GM18858 (cell line): Measurements from ENCODE around the gene NOL3.

Experiments
- ATAC-seq: cut with Tn5 transposase; IDR thresholded peaks from one replicate; pipeline ENCODE4 v1.9.1; 2021; ENCODE audit not compliant: unreplicated experiment

The NOL3 gene

GRCh38 chr16:67188323-67188722 is 18.0 kb downstream of the NOL3 start:
- no peak for ATAC-seq

GRCh38 chr16:67188798-67189197 is 18.5 kb downstream of the NOL3 start:
- no peak for ATAC-seq

- no peak for ATAC-seq
These were observed 19.7 kb downstream of the NOL3 start, which contains the start of gene EXOC3L1 for GRCh38 chr16:67190041-67190440. EXOC3L1 (minus strand) TSS chr16:67190136; CDS start chr16:67189676, 460 bp downstream.

GRCh38 chr16:67190448-67191399 is 20.4 kb downstream of the NOL3 start:
- ATAC-seq: no peak

- no peak for ATAC-seq
These were observed 21.2 kb downstream of the NOL3 start for GRCh38 chr16:67191411-67191994.

GRCh38 chr16:67191995-67192681 is 21.8 kb downstream of the NOL3 start, which contains the start of gene E2F4:
E2F4 (plus strand) TSS chr16:67192155; CDS start chr16:67192228, 73 bp downstream.
- peak; percentile 71 for ATAC-seq

GRCh38 chr16:67192781-67193361 is 22.5 kb downstream of the NOL3 start:
- no peak for ATAC-seq

GRCh38 chr16:67193536-67193935 is 23.2 kb downstream of the NOL3 start:
- ATAC-seq: no peak

- no peak for ATAC-seq
These were observed 23.9 kb downstream of the NOL3 start for GRCh38 chr16:67194260-67194659.

- ATAC-seq: no peak
These were observed 25.3 kb downstream of the NOL3 start for GRCh38 chr16:67195676-67196075.

GRCh38 chr16:67196881-67197280 is 26.5 kb downstream of the NOL3 start:
- no peak for ATAC-seq

GRCh38 chr16:67197704-67198103 is 27.4 kb downstream of the NOL3 start:
- no peak for ATAC-seq

GRCh38 chr16:67198238-67198734 is 27.9 kb downstream of the NOL3 start:
- no peak for ATAC-seq

- no peak for ATAC-seq
These were observed 28.9 kb downstream of the NOL3 start, which contains the start of gene ELMO3 for GRCh38 chr16:67199011-67199807. ELMO3 (plus strand) TSS chr16:67199131; CDS start chr16:67199327, 196 bp downstream.

- ATAC-seq: no peak
These were observed 29.5 kb downstream of the NOL3 start for GRCh38 chr16:67199808-67200198.

- ATAC-seq: no peak
These were observed 30.2 kb downstream of the NOL3 start for GRCh38 chr16:67200491-67200890.

GRCh38 chr16:67201411-67202345 is 31.3 kb downstream of the NOL3 start:
- ATAC-seq: no peak

GRCh38 chr16:67202426-67202825 is 32.1 kb downstream of the NOL3 start:
- no peak for ATAC-seq

- no peak for ATAC-seq
These were observed 32.7 kb downstream of the NOL3 start for GRCh38 chr16:67202956-67203493.
